ENCODE results near the gene FCHO1.

DNA sequence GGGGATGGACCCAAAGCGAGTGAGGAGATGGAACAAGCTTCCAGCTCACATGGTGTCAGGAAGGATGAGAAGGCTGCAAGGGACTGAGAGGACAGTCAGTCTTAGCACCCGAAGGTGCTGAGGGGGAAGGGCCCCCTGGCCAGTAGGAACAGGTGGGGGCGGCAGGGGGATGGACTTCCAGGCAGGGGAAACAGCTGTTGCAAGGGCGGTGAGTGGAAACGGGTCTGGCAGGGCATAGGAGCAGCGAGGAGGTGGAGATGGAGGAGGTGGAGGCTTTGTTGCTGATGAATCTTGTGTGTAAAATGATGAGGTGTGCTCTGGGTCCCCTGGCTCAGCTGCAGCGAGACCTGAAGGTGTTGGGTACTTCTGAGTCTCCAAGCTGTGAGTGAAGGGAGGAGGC, 30.8 kb upstream of the FCHO1 start:
- TF ChIP-seq, protein P1, sequence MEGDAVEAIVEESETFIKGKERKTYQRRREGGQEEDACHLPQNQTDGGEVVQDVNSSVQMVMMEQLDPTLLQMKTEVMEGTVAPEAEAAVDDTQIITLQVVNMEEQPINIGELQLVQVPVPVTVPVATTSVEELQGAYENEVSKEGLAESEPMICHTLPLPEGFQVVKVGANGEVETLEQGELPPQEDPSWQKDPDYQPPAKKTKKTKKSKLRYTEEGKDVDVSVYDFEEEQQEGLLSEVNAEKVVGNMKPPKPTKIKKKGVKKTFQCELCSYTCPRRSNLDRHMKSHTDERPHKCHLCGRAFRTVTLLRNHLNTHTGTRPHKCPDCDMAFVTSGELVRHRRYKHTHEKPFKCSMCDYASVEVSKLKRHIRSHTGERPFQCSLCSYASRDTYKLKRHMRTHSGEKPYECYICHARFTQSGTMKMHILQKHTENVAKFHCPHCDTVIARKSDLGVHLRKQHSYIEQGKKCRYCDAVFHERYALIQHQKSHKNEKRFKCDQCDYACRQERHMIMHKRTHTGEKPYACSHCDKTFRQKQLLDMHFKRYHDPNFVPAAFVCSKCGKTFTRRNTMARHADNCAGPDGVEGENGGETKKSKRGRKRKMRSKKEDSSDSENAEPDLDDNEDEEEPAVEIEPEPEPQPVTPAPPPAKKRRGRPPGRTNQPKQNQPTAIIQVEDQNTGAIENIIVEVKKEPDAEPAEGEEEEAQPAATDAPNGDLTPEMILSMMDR (IDR thresholded peaks at IDR 0.05): no peak
- no peak for TF ChIP-seq POLR2A (IDR thresholded peaks at IDR 0.05)
